ENCODE measurements around the gene PBX1.

PBX1 gene

GRCh38 chr1:164764333-164764732 lies 205.3 kb downstream of the PBX1 start:
- FAIRE-seq (no peak), DNase-seq (ENCODE audit: insufficient read length, low spot score) (no peak)
- TF ChIP-seq CTCF (IDR thresholded peaks at IDR 0.05; ENCODE audit: insufficient read depth, missing control alignments) = no peak

GRCh38 chr1:164765557-164765956 lies 206.6 kb downstream of the PBX1 start:
- FAIRE-seq = no peak
- no peak for DNase-seq (ENCODE audit: insufficient read length, low spot score)
- no peak for TF ChIP-seq CTCF (IDR thresholded peaks at IDR 0.05; ENCODE audit: insufficient read depth, missing control alignments)

GRCh38 chr1:164765992-164766720 lies 207.2 kb downstream of the PBX1 start:
- FAIRE-seq = no peak
- TF ChIP-seq CTCF (IDR thresholded peaks at IDR 0.05; ENCODE audit: insufficient read depth, missing control alignments) = no peak
- no peak for DNase-seq (ENCODE audit: insufficient read length, low spot score)

GRCh38 chr1:164767752-164768402 lies 208.9 kb downstream of the PBX1 start:
- DNase-seq (ENCODE audit: insufficient read length, low spot score) (no peak), FAIRE-seq (no peak)
- no peak for TF ChIP-seq CTCF (IDR thresholded peaks at IDR 0.05; ENCODE audit: insufficient read depth, missing control alignments)

- FAIRE-seq (no peak), DNase-seq (ENCODE audit: insufficient read length, low spot score) (no peak)
- no peak for TF ChIP-seq CTCF (IDR thresholded peaks at IDR 0.05; ENCODE audit: insufficient read depth, missing control alignments)
Observed at GRCh38 chr1:164768619-164769018, 209.6 kb downstream of the PBX1 start.

GRCh38 chr1:164769486-164770130 lies 210.6 kb downstream of the PBX1 start:
- TF ChIP-seq CTCF (IDR thresholded peaks at IDR 0.05; ENCODE audit: insufficient read depth, missing control alignments) = no peak
- DNase-seq (ENCODE audit: insufficient read length, low spot score) (no peak), FAIRE-seq (no peak)

- no peak for TF ChIP-seq CTCF (IDR thresholded peaks at IDR 0.05; ENCODE audit: insufficient read depth, missing control alignments)
- no peak for FAIRE-seq
Observed at GRCh38 chr1:164770131-164770529, 211.1 kb downstream of the PBX1 start.

More at GRCh38 chr1:164770131-164770529, 211.1 kb downstream of the PBX1 start:
- no peak for DNase-seq (ENCODE audit: insufficient read length, low spot score)
